Thyroid gland (tissue), 4 donors: ENCODE data around the gene SPSB4.

Source experiments
- POLR2A ChIP-seq, 2 donors: fragments of 450-650 bp; IDR thresholded peaks; one replicate each; pipeline ENCODE4 v1.6.1; 2017; ENCODE audit warnings: antibody characterized with exemption in 2 of 2, mild to moderate bottlenecking in 2 of 2, moderate library complexity in 1 of 2
- TF ChIP-seq, protein P1 (sequence below), 6 experiments: fragments of 200-600 bp in 3 of 6; fragments of 450-650 bp in 3 of 6; sonication (generic) in 3 of 6; IDR thresholded peaks; one replicate each; pipeline ENCODE4 v1.5.1; 2016 to 2019; ENCODE audit warnings: antibody characterized with exemption in 6 of 6, mild to moderate bottlenecking in 2 of 6, inconsistent platforms in 1 of 6, moderate library complexity in 1 of 6

DNA sequence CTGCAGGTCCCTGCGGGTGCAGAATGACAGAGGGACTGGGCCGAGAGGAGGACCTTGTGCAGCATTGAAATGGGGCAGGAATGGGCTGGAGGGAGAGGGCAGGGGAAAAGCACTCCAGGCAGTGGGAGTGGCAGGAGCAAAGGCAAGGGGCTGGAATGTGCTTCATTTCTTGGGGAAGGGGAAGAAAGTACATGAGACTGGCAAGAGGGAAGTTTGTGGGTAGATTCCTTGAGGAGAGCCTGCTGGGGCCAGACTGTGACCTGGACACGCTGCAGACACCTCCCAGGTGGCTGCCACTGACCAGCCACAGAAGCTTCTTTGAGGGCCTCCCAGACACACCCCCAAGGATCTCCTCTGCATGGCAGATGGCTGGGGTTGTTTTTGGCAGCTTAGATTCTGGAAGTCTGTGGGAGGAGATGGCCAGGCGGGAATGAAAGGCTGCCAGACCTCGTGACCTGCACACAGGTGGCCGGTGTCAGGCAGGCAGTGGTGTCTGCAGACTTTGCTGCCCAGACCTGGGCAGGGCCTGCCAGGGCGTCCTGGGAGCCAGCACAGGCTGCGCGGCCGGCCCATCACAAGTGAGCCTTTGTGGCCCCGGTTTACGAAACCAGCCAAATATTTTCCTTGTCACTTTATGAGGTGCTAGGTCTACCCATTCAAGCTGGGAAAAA, 53.1 kb downstream of the SPSB4 start:
- TF ChIP-seq POLR2A (IDR thresholded peaks at IDR 0.05) = no peak
- TF ChIP-seq, protein P1, sequence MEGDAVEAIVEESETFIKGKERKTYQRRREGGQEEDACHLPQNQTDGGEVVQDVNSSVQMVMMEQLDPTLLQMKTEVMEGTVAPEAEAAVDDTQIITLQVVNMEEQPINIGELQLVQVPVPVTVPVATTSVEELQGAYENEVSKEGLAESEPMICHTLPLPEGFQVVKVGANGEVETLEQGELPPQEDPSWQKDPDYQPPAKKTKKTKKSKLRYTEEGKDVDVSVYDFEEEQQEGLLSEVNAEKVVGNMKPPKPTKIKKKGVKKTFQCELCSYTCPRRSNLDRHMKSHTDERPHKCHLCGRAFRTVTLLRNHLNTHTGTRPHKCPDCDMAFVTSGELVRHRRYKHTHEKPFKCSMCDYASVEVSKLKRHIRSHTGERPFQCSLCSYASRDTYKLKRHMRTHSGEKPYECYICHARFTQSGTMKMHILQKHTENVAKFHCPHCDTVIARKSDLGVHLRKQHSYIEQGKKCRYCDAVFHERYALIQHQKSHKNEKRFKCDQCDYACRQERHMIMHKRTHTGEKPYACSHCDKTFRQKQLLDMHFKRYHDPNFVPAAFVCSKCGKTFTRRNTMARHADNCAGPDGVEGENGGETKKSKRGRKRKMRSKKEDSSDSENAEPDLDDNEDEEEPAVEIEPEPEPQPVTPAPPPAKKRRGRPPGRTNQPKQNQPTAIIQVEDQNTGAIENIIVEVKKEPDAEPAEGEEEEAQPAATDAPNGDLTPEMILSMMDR (IDR thresholded peaks at IDR 0.05) = no peak
